Uterus (tissue), 2 donors: ENCODE data around the gene SIPA1.

Experiments
- CTCF ChIP-seq, 4 experiments: fragments of 200-600 bp in 2 of 4; fragments of 450-650 bp in 2 of 4; sonication (generic) in 2 of 4; IDR thresholded peaks; one replicate each; pipeline ENCODE4 v1.5.1; 2016 to 2019; ENCODE audit warnings: antibody characterized with exemption in 4 of 4, mild to moderate bottlenecking in 2 of 4, moderate library complexity in 1 of 4
- POLR2A ChIP-seq, 2 donors: fragments of 450-650 bp; IDR thresholded peaks; one replicate each; pipeline ENCODE4 v1.6.1; 2016; ENCODE audit warnings: antibody characterized with exemption in 2 of 2, mild to moderate bottlenecking in 1 of 2, moderate library complexity in 1 of 2

GRCh38 chr11:65592858-65593517 is 44.9 kb upstream of the SIPA1 start:
- TF ChIP-seq CTCF (IDR thresholded peaks at IDR 0.05): no peak
- TF ChIP-seq POLR2A (IDR thresholded peaks at IDR 0.05): no peak
